Neuron (in vitro differentiated cells): Measurements from ENCODE around the gene BOLL.
"Not testable (repeated sequence)": the region's sequence is repeated elsewhere in the genome, so short reads cannot be mapped to it uniquely, and the experiment has no call there.

Experiments
- H2AFZ ChIP-seq: one replicate; pipeline ENCODE4 v1.6.1; 2013; ENCODE audit warnings: low read depth, mild to moderate bottlenecking, inconsistent platforms, low read length, moderate library complexity
- H3K27me3 ChIP-seq: one replicate; pipeline ENCODE4 v1.6.1; 2013; ENCODE audit warnings: low read length; ENCODE audit not compliant: insufficient read depth
- H3K36me3 ChIP-seq: one replicate; pipeline ENCODE4 v1.6.1; 2013; ENCODE audit warnings: low read length; ENCODE audit not compliant: insufficient read depth
- H3K4me1 ChIP-seq: one replicate; pipeline ENCODE4 v1.6.1; 2013; ENCODE audit warnings: low read length; ENCODE audit not compliant: insufficient read depth
- H3K4me3 ChIP-seq: 2 replicates; pipeline ENCODE4 v1.5.1; 2013; ENCODE audit warnings: mild to moderate bottlenecking, low read length, moderate library complexity
- H3K9me3 ChIP-seq: one replicate; pipeline ENCODE4 v1.6.1; 2013; ENCODE audit warnings: low read length

Gene BOLL

DNA sequence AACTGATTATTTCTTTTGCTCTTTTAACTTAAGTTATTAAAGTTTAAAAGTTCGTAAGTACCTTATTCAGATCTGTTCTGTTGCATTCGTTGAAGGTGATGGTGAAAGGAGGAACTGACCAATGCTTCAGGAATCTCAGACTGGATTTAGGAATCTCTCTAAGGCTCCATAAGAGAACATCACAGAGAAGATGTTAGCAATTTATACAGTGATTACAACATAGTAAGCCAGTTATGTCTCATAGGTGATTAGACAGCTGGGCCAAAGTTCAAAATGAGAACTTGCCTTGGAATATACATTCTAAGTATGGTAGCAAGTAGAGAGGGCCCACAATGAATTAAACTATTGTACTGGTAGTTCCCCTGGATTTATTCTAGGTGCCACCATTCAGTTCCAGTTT, 76.8 kb downstream of the BOLL start:
- peaks cover 3% of the 10 kb centered on the region for H3K36me3 ChIP-seq
- H3K27me3 ChIP-seq: no peaks in the 10 kb centered on the region
- H2AFZ ChIP-seq: no peak overlapping the region
- H3K9me3 ChIP-seq: no peaks in the 10 kb centered on the region
- peak overlapping the region; percentile 99 for H3K4me3 ChIP-seq
- H3K4me1 ChIP-seq: peaks cover 32% of the 10 kb centered on the region

DNA sequence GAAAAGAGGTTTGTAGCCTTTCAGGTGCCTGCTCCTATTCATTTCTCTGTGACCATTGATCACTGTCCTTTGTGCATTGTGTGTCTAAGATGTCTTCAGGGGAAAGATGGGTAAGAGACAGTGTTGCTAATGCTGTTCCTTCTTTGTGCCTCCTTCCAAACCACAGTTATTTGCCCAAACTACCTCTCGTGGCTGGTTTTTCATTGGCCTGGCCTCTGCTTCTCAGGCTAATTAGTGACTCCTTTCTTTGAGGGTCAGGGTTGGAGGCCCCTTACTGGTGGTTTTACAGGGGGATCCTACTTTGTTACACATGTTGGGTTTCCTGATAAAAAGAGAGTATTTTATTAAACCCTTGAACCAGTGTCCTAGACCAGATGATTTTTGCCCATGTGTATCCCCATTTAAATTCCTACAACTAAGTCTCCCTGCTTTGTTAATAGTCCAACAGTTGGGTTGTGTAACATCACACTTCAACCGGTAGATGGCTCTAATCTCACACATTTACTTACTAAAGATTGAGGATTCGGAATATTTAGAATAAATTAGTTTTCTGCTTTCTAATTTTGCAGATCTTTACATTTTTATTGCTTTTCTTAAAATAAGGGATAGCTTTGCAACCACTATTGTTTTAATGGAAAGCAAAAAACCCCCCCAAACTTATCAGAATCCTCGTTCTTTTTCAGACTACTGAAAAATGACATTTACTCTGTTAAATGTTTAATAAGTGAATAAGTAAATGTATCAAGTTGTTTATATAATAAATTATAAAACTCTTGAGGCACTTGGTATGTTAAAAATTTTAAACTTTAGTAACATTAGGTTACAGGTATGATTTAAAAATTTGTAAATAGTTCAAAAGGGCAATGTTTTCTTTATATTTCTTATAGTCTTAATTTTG, 77.6 kb downstream of the BOLL start:
- Histone ChIP-seq H3K9me3 (no peaks in the 10 kb centered on the region), H3K4me1 (peaks cover 32% of the 10 kb centered on the region), H3K36me3 (peaks cover 3% of the 10 kb centered on the region), H2AFZ (no peak overlapping the region), H3K4me3 (peak overlapping the region; percentile 99), H3K27me3 (no peaks in the 10 kb centered on the region)

DNA sequence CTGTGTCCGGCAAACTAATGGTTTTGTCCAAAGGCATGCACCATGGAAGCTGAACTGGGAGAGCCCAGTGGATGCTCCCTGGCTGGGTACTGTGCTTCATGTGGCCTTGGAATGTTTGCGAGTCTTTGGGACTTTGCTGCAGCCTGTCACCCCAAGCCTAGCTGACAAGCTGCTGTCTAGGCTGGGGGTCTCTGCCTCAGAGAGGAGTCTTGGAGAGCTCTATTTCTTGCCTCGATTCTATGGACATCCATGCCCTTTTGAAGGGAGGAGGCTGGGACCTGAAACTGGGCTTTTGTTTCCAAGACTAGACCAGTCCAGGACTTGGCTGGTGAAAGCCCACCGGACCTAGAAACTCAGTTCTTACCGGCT, 78.3 kb downstream of the BOLL start:
- Histone ChIP-seq H3K4me3 (peak overlapping the region; percentile 99), H3K27me3 (no peaks in the 10 kb centered on the region), H2AFZ (no peak overlapping the region), H3K36me3 (peaks cover 3% of the 10 kb centered on the region), H3K9me3 (no peaks in the 10 kb centered on the region), H3K4me1 (peaks cover 32% of the 10 kb centered on the region)

DNA sequence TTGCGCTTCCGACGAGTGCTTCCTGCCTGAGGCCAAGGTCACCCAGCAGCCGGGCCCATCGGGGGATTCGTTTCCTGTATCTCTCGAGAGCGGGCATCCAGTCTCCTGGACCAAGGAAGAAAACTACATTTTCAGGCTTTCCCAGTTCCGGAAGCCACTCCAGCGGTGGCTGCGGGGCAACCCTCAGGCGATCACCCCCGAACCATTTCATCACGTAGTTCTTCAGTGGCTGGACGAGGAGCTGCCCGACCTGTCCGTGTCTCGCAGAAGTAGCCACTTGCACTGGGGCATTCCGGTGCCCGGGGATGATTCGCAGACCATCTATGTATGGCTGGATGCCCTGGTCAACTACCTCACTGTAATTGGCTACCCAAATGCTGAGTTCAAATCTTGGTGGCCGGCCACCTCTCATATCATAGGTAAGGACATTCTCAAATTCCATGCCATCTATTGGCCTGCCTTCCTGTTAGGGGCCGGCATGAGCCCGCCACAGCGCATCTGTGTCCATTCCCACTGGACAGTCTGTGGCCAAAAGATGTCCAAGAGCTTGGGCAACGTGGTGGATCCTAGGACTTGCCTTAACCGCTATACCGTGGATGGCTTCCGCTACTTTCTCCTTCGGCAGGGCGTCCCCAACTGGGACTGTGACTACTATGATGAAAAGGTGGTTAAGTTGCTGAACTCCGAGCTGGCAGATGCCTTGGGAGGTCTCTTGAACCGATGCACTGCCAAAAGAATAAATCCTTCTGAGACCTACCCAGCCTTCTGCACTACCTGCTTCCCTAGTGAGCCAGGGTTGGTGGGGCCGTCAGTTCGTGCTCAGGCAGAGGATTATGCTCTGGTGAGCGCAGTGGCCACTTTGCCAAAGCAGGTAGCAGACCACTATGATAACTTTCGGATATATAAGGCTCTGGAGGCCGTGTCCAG, 78.9 kb downstream of the BOLL start:
- H2AFZ ChIP-seq: peak overlapping the region; percentile 100

DNA sequence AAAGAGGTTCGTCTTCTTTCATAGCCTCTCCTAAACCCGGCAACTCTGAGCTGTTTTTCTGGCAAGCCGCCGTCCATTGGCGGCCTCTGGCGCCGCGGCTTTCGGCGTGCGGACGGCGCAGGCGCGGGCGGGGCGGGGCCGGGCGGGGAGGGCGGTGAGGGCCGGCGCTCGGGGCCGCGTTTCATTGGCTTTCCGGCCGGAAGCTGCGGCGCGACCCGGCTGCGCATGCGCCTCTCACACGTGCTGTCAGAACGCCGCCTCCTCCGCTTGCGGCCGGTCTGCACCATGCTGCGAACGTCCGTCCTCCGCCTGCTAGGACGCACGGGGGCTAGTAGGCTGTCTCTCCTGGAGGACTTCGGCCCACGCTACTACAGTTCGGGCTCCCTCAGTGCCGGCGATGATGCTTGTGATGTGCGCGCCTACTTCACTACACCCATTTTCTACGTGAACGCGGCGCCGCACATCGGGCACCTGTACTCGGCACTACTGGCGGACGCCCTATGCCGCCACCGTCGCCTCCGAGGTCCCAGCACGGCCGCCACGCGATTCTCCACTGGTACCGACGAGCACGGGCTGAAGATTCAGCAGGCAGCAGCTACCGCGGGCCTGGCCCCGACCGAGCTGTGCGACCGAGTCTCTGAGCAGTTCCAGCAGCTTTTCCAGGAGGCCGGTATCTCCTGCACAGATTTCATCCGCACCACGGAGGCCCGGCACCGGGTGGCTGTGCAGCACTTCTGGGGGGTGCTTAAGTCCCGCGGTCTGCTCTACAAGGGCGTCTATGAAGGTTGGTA, 79.8 kb downstream of the BOLL start, which contains the start of gene MARS2:
MARS2 (plus strand) TSS at position 249 of the 791 bp plus-strand sequence; CDS start at position 286, 37 bp downstream.
- no peaks in the 10 kb centered on the region for H3K27me3 ChIP-seq
- H3K4me1 ChIP-seq: peaks cover 32% of the 10 kb centered on the region
- H3K36me3 ChIP-seq: no peaks in the 10 kb centered on the region
- H3K9me3 ChIP-seq: no peaks in the 10 kb centered on the region
- peak within 1 kb of the TSS; percentile 99 for H3K4me3 ChIP-seq
- H2AFZ ChIP-seq: peak within 1 kb of the TSS; percentile 100

More for the DNA sequence above, 78.9 kb downstream of the BOLL start:
- no peaks in the 10 kb centered on the region for H3K27me3 ChIP-seq
- H3K9me3 ChIP-seq: no peaks in the 10 kb centered on the region
- H3K4me3 ChIP-seq: peak overlapping the region; percentile 99
- peaks cover 32% of the 10 kb centered on the region for H3K4me1 ChIP-seq
- peaks cover 1% of the 10 kb centered on the region for H3K36me3 ChIP-seq

DNA sequence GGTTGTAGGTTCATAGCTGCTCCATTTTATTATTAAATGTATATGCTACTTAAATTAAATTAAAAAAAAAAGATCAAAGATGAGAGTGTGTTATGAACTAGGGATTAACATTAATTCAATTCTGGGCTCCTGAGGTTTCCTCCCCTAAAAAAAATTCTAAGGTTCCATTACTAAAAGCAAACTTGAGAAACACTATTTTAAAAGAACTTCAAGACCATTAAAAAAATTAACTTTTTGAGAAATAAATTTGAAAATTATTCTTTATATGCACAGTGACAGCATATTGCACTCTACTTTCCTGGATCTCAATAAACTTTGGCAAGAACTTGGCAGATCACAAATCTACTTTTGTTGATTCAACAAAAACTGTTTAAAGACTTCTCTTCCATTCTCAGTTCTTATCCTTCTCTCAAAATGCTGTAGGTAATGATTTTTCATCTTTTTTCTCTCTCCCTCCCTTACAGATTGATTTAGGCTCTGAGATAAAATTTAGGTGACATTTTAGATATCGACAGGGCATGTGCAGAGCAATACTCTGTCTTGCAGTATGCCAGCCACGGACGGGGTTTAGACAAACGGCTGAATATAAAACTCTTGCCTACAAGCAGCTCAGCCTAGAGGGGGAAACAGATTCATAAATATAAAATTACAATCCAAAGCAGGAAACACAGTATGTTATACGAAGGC, 80.5 kb downstream of the BOLL start:
- peak overlapping the region; percentile 99 for H3K4me3 ChIP-seq
- H3K4me1 ChIP-seq: peaks cover 32% of the 10 kb centered on the region

DNA sequence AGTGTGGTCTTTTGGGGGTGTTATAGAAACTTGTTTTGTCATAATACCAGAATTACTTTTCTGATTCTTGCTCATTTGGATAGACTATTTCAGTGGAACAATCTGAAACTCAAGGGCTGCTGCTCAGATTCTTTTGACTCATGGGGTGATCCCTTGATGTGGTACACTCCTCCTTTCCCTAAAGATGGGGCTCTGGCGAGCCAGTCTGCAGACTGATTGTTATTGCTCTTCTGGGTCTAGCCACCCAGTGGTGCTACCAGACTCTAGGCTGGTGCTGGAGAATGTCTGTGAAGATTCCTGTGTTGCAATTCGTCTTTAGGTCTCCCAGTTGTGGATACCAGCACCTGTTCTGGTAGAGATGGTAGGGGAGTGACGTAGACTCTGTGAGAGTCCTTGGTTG, 84.2 kb downstream of the BOLL start:
- H3K4me1 ChIP-seq: peaks cover 3% of the 10 kb centered on the region
- no peak overlapping the region for H3K4me3 ChIP-seq
- H3K36me3 ChIP-seq: no peaks in the 10 kb centered on the region
- H3K27me3 ChIP-seq: no peaks in the 10 kb centered on the region
- H2AFZ ChIP-seq: no peak overlapping the region
- H3K9me3 ChIP-seq: no peaks in the 10 kb centered on the region

More for the DNA sequence above, 80.5 kb downstream of the BOLL start:
- peak overlapping the region; percentile 100 for H2AFZ ChIP-seq
- H3K36me3 ChIP-seq: no peaks in the 10 kb centered on the region
- no peaks in the 10 kb centered on the region for H3K27me3 ChIP-seq
- no peaks in the 10 kb centered on the region for H3K9me3 ChIP-seq

DNA sequence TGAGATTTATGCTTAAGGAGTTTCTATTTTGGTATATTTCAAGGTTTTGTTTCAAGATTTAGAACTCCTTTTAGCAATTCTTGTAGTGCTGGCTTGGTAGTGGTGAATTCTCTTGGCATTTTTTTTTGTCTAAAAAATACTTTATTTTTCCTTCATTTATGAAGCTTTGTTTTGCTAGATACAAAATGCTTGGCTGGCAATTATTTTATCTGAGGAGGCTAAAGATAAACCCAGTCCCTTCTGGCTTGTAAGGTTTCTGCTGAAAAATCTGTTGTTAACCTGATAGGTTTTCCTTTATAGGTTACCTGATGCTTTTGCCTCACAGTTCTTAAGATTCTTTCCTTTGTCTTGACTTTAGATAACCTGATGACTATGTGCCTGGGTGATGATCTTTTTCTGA, 85.4 kb downstream of the BOLL start:
- H2AFZ ChIP-seq, H3K4me3 ChIP-seq, H3K27me3 ChIP-seq, H3K9me3 ChIP-seq, H3K36me3 ChIP-seq, H3K4me1 ChIP-seq: not testable (repeated sequence)

DNA sequence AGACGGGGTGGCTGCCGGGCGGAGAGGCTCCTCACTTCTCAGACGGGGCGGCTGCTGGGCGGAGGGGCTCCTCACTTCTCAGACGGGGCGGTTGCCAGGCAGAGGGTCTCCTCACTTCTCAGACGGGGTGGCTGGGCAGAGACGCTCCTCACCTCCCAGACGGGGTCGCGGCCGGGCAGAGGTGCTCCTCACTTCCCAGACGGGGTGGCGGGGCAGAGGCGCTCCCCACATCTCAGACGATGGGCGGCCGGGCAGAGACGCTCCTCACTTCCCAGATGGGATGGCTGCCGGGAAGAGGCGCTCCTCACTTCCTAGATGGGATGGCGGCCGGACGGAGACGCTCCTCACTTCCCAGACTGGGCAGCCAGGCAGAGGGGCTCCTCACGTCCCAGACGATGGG, 88.5 kb downstream of the BOLL start:
- not testable (repeated sequence) for H3K9me3 ChIP-seq, H3K27me3 ChIP-seq

DNA sequence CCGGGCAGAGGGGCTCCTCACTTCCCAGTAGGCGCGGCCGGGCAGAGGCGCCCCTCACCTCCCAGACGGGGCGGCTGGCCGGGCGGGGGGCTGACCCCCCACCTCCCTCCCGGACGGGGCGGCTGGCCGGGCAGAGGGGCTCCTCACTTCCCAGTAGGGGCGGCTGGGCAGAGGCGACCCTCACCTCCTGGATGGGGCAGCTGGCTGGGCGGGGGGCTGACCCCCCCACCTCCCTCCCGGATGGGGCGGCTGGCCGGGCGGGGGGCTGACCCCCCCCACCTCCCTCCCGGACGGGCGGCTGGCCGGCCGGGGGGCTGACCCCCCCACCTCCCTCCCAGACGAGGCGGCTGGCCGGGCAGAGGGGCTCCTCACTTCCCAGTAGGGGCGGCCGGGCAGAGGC, 89.1 kb downstream of the BOLL start:
- not testable (repeated sequence) for H3K27me3 ChIP-seq, H2AFZ ChIP-seq, H3K9me3 ChIP-seq, H3K4me3 ChIP-seq, H3K36me3 ChIP-seq, H3K4me1 ChIP-seq

More for the DNA sequence above, 88.5 kb downstream of the BOLL start:
- H3K4me3 ChIP-seq, H3K4me1 ChIP-seq, H3K36me3 ChIP-seq, H2AFZ ChIP-seq: not testable (repeated sequence)

DNA sequence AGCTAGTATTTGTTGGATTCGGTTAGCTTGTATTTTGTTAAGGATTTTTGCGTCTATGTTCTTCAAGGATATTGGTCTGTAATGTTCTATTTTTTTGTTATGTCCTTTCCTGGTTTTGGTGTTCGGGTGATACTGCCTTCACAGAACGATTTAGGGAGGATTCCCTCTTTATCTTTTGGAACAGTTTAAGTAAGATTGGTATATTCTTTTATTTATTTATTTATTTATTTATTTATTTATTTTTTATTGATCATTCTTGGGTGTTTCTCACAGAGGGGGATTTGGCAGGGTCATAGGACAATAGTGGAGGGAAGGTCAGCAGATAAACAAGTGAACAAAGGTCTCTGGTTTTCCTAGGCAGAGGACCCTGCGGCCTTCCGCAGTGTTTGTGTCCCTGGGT, 89.9 kb downstream of the BOLL start:
- not testable (repeated sequence) for H2AFZ ChIP-seq, H3K4me3 ChIP-seq, H3K27me3 ChIP-seq, H3K36me3 ChIP-seq, H3K4me1 ChIP-seq, H3K9me3 ChIP-seq

DNA sequence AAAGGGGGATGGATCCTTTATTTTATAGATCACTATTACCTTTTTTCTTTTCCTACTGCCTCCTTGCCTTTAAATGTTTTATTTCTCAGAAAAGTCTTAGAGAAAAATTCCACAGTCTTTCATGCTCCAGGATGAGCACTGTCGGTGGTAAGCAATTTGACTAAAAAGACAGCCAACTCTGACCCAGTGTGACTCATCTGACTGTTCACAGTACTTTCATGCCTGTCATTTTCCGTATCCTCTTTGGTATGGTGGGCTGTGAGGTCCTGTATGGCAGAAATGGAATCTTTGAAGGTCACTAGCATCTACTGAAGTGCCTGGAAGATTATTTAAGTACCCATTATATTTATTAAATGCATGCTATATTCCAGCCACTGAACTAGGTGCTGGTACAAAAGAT, 107.6 kb downstream of the BOLL start:
- peaks cover 34% of the 10 kb centered on the region for H3K4me1 ChIP-seq
- no peaks in the 10 kb centered on the region for H3K36me3 ChIP-seq
- H2AFZ ChIP-seq: no peak overlapping the region
- no peak overlapping the region for H3K4me3 ChIP-seq
- no peaks in the 10 kb centered on the region for H3K27me3 ChIP-seq
- H3K9me3 ChIP-seq: no peaks in the 10 kb centered on the region
